KOPT-K1 (cell line): Measurements from ENCODE around the gene FSTL4.

Experiments used
- H3K27ac ChIP-seq: fragments of 200-600 bp; sonication (generic); 2 replicates; pipeline ENCODE4 v1.5.1; 2016; ENCODE audit warnings: antibody characterized with exemption, mild to moderate bottlenecking, low read depth, low read length; ENCODE audit not compliant: poor library complexity, severe bottlenecking
- H3K36me3 ChIP-seq: fragments of 200-600 bp; sonication (generic); 2 replicates; pipeline ENCODE4 v1.5.1; 2017; ENCODE audit warnings: antibody characterized with exemption, mild to moderate bottlenecking, low read length, moderate library complexity; ENCODE audit not compliant: insufficient read depth
- H3K9me3 ChIP-seq: fragments of 200-600 bp; sonication (generic); 2 replicates; pipeline ENCODE4 v1.5.1; 2017; ENCODE audit warnings: antibody characterized with exemption, low read length, mild to moderate bottlenecking; ENCODE audit not compliant: insufficient read depth, poor library complexity, severe bottlenecking

FSTL4 gene

GRCh38 chr5:133154274-133155075, 457.9 kb downstream of the FSTL4 start:
- Histone ChIP-seq H3K36me3 (no peaks in the 10 kb centered on the region), H3K27ac (no peak overlapping the region), H3K9me3 (no peaks in the 10 kb centered on the region)

- H3K27ac ChIP-seq: no peak overlapping the region
- H3K9me3 ChIP-seq: no peaks in the 10 kb centered on the region
- H3K36me3 ChIP-seq: no peaks in the 10 kb centered on the region
Measured at GRCh38 chr5:133150909-133151544, 461.3 kb downstream of the FSTL4 start.

GRCh38 chr5:133149345-133149744, 463.0 kb downstream of the FSTL4 start:
- Histone ChIP-seq H3K9me3 (peaks cover 4% of the 10 kb centered on the region), H3K27ac (no peak overlapping the region), H3K36me3 (no peaks in the 10 kb centered on the region)

- Histone ChIP-seq H3K36me3 (no peaks in the 10 kb centered on the region), H3K27ac (no peak overlapping the region), H3K9me3 (peaks cover 10% of the 10 kb centered on the region)
Measured at GRCh38 chr5:133147815-133148567, 464.4 kb downstream of the FSTL4 start.

GRCh38 chr5:133147411-133147810, 464.9 kb downstream of the FSTL4 start:
- Histone ChIP-seq H3K9me3 (peaks cover 10% of the 10 kb centered on the region), H3K36me3 (no peaks in the 10 kb centered on the region), H3K27ac (no peak overlapping the region)
